Measurements from ENCODE around the gene CA5B.
"Not testable (repeated sequence)": the region's sequence is repeated elsewhere in the genome, so short reads cannot be mapped to it uniquely, and the experiment has no call there.

The CA5B gene

GRCh38 chrX:15815779-15816437 lies 77.8 kb downstream of the CA5B start:
- no peak for DNase-seq

- no peak for DNase-seq
Observed at GRCh38 chrX:15816438-15816809, 78.4 kb downstream of the CA5B start.

- DNase-seq = no peak
Observed at GRCh38 chrX:15816886-15817285, 78.8 kb downstream of the CA5B start.

GRCh38 chrX:15820106-15821073 lies 82.3 kb downstream of the CA5B start:
- DNase-seq = no peak

GRCh38 chrX:15822922-15823321 lies 84.9 kb downstream of the CA5B start:
- DNase-seq = no peak

GRCh38 chrX:15825936-15826335 lies 87.9 kb downstream of the CA5B start:
- DNase-seq = no peak

GRCh38 chrX:15829217-15829616 lies 91.1 kb downstream of the CA5B start:
- DNase-seq = no peak

GRCh38 chrX:15831347-15831746 lies 93.3 kb downstream of the CA5B start:
- DNase-seq = not testable (repeated sequence)

GRCh38 chrX:15834053-15834452 lies 96.0 kb downstream of the CA5B start:
- no peak for DNase-seq

GRCh38 chrX:15834827-15835595 lies 96.9 kb downstream of the CA5B start:
- no peak for DNase-seq

All from NCI-H1694 (cell line).